HG03064 (cell line): Measurements from ENCODE around the gene ZNF385B.

Experiments used
- ATAC-seq: cut with Tn5 transposase; IDR thresholded peaks from one replicate; pipeline ENCODE4 v1.9.1; 2021; ENCODE audit warnings: low read depth; ENCODE audit not compliant: unreplicated experiment

ZNF385B gene

DNA sequence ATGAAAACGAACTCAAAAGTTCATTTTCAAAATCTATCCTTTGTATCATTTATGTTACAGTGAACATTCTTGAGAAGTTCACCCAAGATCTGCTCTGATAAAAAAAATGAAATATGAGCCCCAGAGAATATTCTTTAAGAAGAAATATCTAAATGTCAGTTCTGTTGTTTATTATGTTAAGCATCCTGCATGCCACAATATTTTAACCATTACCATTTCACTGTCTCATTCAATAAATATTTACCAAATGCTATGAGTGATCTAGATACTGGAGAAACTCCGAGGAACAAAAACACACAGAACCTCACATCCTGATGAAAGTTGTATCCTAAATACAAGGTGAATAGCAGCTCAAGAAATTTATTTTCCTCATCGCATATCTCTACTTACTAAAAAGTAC is 170.2 kb downstream of the ZNF385B start:
- no peak for ATAC-seq

DNA sequence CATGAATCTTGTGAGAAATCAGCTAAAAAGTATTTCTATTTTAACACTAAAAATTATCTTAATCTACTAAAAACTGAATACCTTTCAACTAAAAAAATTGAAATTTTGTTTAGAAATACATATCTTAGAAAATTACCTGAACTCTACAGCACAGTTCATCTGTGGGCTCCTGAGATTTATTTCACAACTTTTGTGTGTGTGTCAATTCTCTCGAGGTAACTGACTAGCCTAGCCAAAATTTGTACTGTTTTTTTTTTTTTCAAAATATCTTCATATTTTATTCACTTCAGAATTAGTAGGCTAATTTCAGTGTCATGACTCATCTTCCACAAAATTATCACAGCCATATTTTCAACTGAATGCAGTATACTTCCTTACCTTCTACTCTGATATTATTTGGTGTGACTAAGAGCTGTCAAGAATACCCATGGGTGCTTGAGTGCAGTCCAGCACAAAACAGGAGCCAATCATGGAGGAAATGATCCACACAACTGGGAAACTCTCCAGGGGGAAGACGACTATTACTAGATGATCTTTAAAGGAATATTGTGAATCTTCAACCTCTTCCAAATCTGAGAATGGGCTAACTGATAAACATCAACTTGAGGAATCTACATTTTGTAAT is 174.6 kb downstream of the ZNF385B start:
- no peak for ATAC-seq

- no peak for ATAC-seq
Measured at GRCh38 chr2:179686069-179686468, 175.3 kb downstream of the ZNF385B start.

DNA sequence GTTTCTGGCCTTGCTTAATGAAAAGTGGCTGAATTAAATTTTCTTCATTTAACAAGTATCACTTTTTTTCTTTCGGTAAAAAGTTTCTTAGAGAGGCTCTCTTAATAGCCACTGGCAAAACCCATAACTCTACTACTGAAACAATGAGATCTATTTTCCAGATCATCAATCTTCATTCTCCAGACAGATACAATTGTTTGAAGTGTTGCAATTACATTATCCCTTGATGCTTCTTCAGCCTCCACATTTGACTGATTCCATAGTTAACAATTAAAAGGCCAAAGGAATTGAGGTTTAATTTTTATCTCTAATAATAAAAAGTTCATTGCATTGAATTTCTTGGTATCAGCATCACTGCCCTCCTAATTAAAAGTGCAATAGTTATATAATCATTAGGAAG is 176.3 kb downstream of the ZNF385B start:
- ATAC-seq = no peak

DNA sequence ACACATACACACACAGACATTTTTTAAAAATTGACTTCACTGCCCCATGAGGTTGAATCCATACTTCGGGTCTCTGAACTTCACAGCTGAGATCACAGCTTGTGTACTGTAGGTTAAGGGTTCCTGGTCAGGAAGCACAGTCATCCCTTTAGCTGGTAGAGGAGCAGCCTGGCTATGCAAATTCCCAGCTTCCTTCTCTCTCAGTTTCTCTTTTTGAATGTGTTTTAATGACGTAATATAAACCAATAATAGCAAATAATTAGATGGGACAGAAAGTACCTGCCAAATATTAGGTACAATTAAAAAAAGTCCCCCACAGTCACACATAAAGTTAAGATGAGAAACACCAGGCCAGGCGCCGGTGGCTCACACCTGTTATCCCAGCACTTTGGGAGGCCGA is 178.7 kb downstream of the ZNF385B start:
- ATAC-seq = no peak

DNA sequence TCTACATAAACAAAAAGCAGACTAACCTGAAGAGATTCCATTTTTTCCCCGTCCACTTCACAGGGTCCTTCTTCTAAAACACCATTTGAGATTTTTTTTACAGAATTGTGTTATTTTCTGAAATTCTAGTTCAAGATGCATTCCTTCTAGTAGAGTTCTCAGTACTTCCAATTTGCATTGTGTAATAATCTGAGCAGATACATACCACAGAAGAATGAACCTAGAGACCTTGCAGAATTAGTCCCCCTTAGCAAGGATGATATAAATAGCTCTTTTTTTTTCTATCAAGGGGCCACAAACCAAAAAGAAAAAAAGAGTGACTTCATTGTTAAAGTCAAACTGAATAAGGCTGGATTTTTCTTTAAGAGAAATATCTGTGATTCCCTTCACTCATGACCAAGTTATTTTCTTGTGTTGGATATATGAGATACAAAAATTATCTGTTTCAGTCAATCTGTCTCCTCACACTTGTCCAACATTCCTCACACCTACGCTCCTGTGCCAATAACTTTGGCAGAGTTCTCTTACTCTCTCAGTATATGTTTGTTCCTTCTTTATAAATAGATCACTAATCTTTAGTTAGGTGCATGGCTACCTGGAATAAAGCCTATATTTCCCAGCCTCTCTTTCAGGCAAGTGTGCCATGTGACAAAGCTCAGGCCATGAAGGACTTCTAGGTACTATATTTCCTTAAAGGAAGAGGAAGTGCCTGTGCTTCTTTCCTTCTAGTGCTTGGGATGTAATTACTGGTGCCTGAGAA is 183.5 kb downstream of the ZNF385B start:
- no peak for ATAC-seq

DNA sequence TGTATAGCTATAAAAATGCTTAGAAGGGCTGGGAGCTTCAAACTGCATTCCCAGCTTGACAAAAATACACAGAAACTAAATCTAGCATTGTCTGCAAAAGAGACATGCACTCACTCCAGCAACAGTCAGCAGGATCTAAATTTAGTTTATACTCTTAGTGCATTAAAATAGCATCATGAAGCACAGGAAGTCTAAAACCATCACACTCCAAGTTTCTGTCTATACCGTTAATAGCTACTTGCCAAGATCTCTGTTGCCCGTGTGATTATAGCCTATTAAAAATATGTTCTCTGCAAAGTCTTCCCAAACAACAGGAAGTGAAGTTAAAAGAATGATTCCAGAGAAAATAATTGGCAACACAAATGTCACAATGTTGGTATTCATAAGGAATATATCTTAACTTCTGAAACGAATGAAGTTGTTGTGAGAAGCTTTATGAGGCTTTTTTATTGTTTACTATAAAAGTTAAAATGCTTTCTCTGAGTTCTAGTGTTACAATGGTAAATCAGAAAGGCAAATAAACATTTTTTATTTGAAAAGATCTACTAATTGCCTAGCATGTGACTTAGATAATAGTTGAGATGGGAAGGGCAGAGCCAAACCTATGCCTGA is 184.2 kb downstream of the ZNF385B start:
- no peak for ATAC-seq

GRCh38 chr2:179675435-179675834 is 186.0 kb downstream of the ZNF385B start:
- no peak for ATAC-seq

GRCh38 chr2:179671043-179671981 is 190.1 kb downstream of the ZNF385B start:
- ATAC-seq = no peak

DNA sequence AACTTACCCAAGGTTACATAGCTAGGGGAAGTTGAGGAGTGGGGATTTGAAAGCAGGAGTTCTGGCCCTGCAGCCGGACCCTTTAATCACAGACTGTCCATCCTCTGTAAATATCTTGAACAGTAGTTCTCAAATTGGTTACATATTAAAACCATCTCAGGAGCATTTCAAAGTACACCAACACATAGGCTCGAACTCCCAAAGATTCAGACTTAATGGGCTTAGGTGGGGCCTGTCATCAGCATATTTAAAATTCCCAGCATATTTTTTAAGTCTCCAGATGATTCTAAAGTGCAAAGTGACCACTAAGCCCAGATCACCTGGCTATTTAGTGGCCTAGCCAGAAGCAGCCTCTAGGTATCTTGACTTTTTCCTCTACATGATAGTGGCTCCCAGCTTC is 192.2 kb downstream of the ZNF385B start:
- ATAC-seq = no peak

DNA sequence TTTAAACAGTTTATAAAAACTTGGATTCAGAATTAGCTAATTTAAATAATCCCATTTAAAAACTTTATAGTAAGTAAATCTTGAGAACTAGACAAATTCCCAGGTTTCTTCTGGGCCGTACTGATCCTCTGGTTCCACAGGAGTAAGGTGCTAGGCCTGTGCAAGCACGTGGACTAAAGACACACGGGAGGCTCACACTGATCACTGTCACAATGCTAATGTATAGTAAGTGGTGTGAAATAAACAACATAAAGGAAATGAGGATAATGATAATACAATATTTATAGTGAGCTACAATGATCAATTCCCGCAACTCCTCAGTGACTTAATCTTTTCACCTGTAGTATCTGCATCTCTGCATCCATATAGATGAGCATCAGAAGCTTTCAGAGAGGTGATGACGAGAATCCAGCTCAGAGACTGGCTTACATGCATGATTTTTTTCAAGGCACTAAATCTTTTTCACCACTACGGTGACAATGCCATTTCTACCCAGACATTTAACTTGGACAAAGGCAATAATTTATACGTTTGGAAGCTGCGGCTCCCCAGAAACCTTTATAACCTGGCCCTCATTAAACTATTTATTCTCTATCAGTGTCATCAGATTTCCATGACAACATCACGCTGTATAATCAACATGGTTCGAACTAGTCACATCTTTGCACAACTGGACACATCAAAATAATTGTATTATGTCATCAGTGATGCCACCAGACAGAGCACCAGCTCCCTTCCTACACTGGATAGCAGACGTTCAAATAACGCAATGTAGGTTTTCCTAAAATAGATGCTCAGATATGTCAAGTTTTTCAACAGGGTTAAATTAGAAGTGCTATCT is 196.2 kb downstream of the ZNF385B start:
- no peak for ATAC-seq

DNA sequence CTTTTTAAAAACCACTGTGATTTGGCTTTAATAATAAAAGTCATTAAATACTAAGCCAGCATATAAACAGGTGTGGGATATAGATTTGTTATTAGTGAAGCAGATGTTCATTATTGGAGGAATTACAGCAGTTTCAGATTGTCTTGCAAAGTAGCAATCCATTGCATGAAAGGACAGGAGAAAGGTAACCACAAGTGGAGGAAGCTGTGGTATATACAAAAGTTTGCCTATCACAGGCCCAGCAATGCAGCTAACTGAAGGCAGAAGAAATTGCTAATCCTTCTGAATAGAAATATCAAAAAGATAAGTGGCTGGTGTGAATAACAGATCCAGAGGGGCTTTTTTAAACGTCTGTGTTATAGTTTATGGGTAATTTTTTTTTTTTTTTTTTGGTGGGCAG is 199.4 kb downstream of the ZNF385B start:
- ATAC-seq = no peak

- ATAC-seq = no peak
Measured at GRCh38 chr2:179657068-179657595, 204.3 kb downstream of the ZNF385B start.

DNA sequence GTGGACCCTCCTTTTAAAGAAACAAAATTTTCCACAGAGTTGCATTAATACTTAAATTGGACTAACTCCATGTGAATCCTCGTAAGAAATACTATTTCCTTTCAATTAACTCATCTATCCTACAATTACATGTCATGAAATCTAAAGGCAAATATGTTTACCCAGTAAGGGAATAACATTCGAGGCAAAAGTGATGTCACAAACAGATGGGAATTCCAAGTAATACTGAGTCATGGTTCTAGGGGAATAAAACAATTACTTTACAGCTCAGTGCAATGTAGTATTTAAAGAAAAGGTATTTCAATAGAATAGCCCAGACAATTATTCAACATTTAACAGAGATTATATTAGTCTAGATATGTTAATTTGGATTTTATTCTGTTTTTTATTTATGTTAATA is 205.8 kb downstream of the ZNF385B start:
- no peak for ATAC-seq

- ATAC-seq = no peak
Measured at GRCh38 chr2:179654806-179655205, 206.6 kb downstream of the ZNF385B start.

DNA sequence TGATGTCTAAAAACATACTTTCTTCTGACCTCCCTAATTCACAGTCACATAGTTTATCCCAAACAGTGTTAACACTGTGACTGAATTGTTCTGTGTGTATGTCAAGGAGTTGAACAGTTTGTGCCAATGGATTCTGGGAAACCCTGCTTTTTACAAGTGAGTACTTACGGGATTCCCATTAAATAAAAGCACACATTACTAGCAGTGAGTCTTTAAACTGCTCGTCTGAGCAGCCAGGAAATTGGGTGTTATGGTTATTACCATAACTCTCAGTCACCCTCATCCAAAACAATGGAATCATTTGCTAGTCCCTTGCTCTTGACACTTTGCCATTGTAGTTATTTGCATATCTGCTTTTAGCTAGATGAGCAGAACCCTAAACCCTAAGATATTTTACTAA is 209.1 kb downstream of the ZNF385B start:
- ATAC-seq = no peak

GRCh38 chr2:179650420-179650819 is 211.0 kb downstream of the ZNF385B start:
- no peak for ATAC-seq

- ATAC-seq = no peak
Measured at GRCh38 chr2:179646862-179647587, 214.4 kb downstream of the ZNF385B start.

GRCh38 chr2:179646173-179646769 is 215.1 kb downstream of the ZNF385B start:
- no peak for ATAC-seq
